ENCODE data around the gene NTN5.

Gene NTN5

GRCh38 chr19:48618278-48618915, 54.4 kb downstream of the NTN5 start:
- no peak for FAIRE-seq
- no peak for DNase-seq (ENCODE audit: extremely low spot score, insufficient read length, low read depth)

DNA sequence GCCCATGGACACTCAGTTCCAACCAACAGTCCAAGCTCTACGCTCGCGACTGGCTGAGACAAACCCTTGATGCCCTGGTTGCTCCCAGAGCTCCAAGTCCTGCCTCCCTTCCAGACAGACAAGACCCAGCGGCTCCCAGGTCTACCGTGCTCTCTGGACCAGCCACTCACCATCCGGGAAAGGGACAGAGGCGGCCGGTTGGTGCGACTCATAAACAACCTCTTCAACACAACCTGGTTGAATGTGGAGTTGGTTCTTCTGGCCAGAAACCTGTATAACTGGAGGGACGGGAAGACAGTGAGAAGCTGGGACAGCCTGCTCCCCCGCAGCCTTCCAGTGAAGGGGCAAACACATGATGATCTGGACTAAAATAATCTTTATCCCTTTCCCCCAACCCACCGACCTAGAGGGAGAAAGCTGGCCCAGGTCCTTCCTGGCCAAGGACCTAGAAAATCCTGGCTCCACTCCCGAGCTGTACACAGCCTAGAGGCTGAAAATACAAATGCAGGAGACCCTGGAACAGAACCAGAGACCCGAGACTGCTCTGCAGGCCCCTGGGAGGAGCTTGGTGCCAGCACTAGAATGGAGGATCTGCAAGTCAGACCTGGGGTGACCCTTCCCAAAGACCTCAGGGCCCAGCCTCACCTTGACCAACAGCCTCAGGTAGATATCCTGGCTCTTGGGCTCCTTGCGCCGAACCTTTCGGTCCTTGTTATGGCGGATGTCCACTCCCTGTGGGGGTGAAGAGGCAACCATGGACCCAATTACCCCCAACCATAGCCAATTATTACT, 55.5 kb downstream of the NTN5 start:
- FAIRE-seq = no peak

DNA sequence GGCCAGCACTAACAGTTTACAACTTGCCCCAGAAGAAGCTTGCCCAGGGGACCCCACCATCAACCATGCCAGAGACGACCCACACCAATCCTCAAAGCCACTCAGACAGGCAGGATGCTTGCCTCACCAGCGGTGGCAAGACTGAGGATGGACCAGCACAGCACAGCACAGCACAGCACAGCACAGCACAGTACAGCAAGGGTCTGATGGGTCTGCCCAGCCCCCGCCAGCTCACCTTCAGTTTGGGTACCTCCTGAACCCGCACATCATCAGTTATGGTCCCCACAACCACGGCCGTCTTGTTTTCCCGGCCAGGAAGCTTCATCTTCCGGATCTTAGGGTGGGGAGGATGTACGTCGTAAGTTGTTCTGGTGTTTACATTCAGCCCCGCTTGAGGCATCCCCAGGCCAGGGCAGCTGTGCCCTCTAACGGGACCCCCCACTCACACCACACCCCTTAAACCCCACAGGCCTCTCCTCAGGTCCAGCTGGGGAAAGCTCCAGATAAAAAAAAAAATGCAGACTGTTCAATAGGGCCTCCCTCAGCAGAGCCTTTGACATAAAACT, 56.2 kb downstream of the NTN5 start:
- no peak for FAIRE-seq
- DNase-seq (ENCODE audit: extremely low spot score, insufficient read length, low read depth) = no peak

More for the DNA sequence above, 55.5 kb downstream of the NTN5 start:
- DNase-seq (ENCODE audit: extremely low spot score, insufficient read length, low read depth) = no peak

DNA sequence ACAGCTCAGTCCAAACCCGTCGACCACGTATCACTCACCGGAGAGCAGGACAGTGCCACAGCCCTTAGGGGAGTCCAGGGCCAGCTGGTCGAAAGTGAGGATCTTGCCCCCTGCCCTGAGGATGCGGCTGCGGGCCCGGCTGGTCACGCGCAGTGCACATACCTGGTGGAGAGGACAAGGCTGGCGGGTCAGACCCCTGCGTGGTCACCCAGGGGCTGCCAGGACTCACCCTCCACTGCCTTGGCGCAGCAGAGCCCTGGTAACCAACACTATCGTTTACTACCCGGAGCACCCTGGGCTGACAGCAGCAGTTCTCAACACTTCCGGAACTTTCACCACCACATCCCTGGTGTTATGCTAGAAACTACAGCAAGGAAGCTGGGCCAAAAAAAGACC, 56.8 kb downstream of the NTN5 start:
- FAIRE-seq = no peak
- DNase-seq (ENCODE audit: extremely low spot score, insufficient read length, low read depth) = no peak

DNA sequence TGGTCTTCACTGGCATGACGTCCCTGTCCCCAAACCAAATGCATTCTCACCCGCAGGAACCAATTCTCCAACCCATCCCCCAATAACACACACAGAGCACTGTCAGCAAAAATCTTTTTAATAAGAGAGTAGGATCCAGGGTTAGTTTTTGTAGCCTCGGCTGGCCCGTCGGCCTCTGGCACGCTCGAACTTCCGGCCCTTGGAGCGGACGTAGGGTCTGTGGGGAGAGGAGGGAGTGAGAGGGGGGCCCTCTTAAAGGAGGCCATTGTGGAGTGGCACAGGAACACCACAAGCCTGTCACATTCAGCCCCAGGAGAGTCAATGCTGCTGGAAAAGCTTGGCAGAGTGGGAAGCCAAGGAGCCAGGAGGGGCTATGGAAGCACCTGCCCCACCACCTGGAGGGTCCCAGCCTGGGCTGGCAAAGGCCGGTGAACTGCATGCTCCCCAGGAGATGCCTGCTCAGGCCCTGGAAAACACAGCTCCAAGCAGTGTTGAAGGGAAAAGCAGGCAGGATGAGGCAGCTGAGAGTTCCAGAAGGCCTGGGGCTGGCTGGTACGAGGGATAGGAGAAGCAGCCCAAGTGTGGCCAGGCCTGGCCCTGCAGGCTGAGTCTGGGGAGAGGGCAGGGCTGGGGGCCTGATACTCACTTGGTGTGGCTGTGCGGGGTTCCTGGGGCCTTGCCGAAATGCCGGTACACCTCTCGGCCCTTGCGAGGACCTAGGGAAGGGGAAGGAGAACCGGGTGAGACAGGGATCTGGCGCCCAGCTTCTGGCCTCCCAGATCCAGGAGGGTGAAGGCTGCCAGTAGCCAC, 57.4 kb downstream of the NTN5 start:
- FAIRE-seq = no peak
- DNase-seq (ENCODE audit: extremely low spot score, insufficient read length, low read depth) = no peak

- FAIRE-seq (no peak), DNase-seq (ENCODE audit: extremely low spot score, insufficient read length, low read depth) (no peak)
These were observed 58.2 kb downstream of the NTN5 start, which contains the start of gene FAM83E for GRCh38 chr19:48614436-48615230. TSS of gene FAM83E (minus strand) at chr19:48615076. CDS start at chr19:48613372, 1,704 bp downstream.

- no peak for DNase-seq (ENCODE audit: extremely low spot score, insufficient read length, low read depth)
- no peak for FAIRE-seq
These were observed 58.9 kb downstream of the NTN5 start for GRCh38 chr19:48613852-48614435.

GRCh38 chr19:48613024-48613851, 59.6 kb downstream of the NTN5 start:
- no peak for FAIRE-seq

GRCh38 chr19:48611872-48612271, 60.9 kb downstream of the NTN5 start:
- DNase-seq (ENCODE audit: extremely low spot score, insufficient read length, low read depth) (no peak), FAIRE-seq (no peak)

More at GRCh38 chr19:48613024-48613851, 59.6 kb downstream of the NTN5 start:
- no peak for DNase-seq (ENCODE audit: extremely low spot score, insufficient read length, low read depth)
